Nephron progenitor cell (in vitro differentiated cells): ENCODE data around the gene SLC18A3.

Experiments
- DNase-seq: peaks from one replicate; pipeline ENCODE4 v3.0.0; 2021
- H3K27ac Mint-ChIP-seq: 2 replicates; pipeline ENCODE4 v1.8.0; 2021; ENCODE audit warnings: mild to moderate bottlenecking, moderate library complexity, mixed read lengths
- H3K27me3 Mint-ChIP-seq: 2 replicates; pipeline ENCODE4 v1.8.0; 2021; ENCODE audit warnings: mild to moderate bottlenecking, low read depth, mixed read lengths; ENCODE audit not compliant: poor library complexity
- H3K36me3 Mint-ChIP-seq: 2 replicates; pipeline ENCODE4 v1.8.0; 2021; ENCODE audit warnings: low read depth, mixed read lengths
- H3K4me1 Mint-ChIP-seq: 2 replicates; pipeline ENCODE4 v1.8.0; 2021; ENCODE audit warnings: mixed read lengths
- H3K4me3 Mint-ChIP-seq: 2 replicates; pipeline ENCODE4 v1.8.0; 2021; ENCODE audit warnings: mild to moderate bottlenecking, moderate library complexity, mixed read lengths
- H3K9me3 Mint-ChIP-seq: 2 replicates; pipeline ENCODE4 v1.8.0; 2021; ENCODE audit warnings: mild to moderate bottlenecking, moderate library complexity, mixed read lengths
- CTCF ChIP-seq: fragments of 200-600 bp; sonication (generic); IDR thresholded peaks from 2 replicates; pipeline ENCODE4 v1.5.0; 2021; ENCODE audit warnings: antibody characterized with exemption

SLC18A3 gene

GRCh38 chr10:49622426-49623425 lies 12.6 kb downstream of the SLC18A3 start:
- H3K4me3 Mint-ChIP-seq: no peak overlapping the region
- H3K27me3 Mint-ChIP-seq: peaks cover 74% of the 10 kb centered on the region
- DNase-seq: no peak

GRCh38 chr10:49624629-49625028 lies 14.5 kb downstream of the SLC18A3 start:
- peaks cover 9% of the 10 kb centered on the region for H3K4me1 Mint-ChIP-seq
- no peaks in the 10 kb centered on the region for H3K36me3 Mint-ChIP-seq
- no peak for TF ChIP-seq CTCF
- H3K9me3 Mint-ChIP-seq: no peaks in the 10 kb centered on the region
- no peak overlapping the region for H3K4me3 Mint-ChIP-seq
- H3K27ac Mint-ChIP-seq: no peak overlapping the region
- no peak for DNase-seq
- peaks cover 55% of the 10 kb centered on the region for H3K27me3 Mint-ChIP-seq

More at GRCh38 chr10:49622426-49623425, 12.6 kb downstream of the SLC18A3 start:
- Mint-ChIP-seq H3K27ac (no peak overlapping the region), H3K4me1 (peaks cover 9% of the 10 kb centered on the region), H3K9me3 (no peaks in the 10 kb centered on the region), H3K36me3 (no peaks in the 10 kb centered on the region)
- TF ChIP-seq CTCF: no peak

- Mint-ChIP-seq H3K4me1 (peaks cover 9% of the 10 kb centered on the region), H3K27me3 (peaks cover 47% of the 10 kb centered on the region), H3K9me3 (no peaks in the 10 kb centered on the region), H3K36me3 (no peaks in the 10 kb centered on the region), H3K27ac (no peak overlapping the region), H3K4me3 (no peak overlapping the region)
- no peak for TF ChIP-seq CTCF
- DNase-seq: no peak
Measured at GRCh38 chr10:49625411-49625810, 15.3 kb downstream of the SLC18A3 start.

GRCh38 chr10:49627038-49627437 lies 16.9 kb downstream of the SLC18A3 start:
- Mint-ChIP-seq H3K4me1 (peaks cover 4% of the 10 kb centered on the region), H3K9me3 (no peaks in the 10 kb centered on the region), H3K27me3 (peaks cover 39% of the 10 kb centered on the region), H3K27ac (no peak overlapping the region), H3K36me3 (no peaks in the 10 kb centered on the region), H3K4me3 (no peak overlapping the region)
- DNase-seq: no peak
- no peak for TF ChIP-seq CTCF

GRCh38 chr10:49627644-49628247 lies 17.6 kb downstream of the SLC18A3 start:
- Mint-ChIP-seq H3K36me3 (no peaks in the 10 kb centered on the region), H3K4me1 (no peaks in the 10 kb centered on the region), H3K4me3 (no peak overlapping the region), H3K9me3 (no peaks in the 10 kb centered on the region), H3K27me3 (peaks cover 39% of the 10 kb centered on the region), H3K27ac (no peak overlapping the region)
- no peak for TF ChIP-seq CTCF
- no peak for DNase-seq
